ENCODE data around the gene SLC44A3. TPM values are rescaled to one million over a fixed set of nuclear protein-coding genes. Genes with fewer than 3 reads are reported as not detected.

The SLC44A3 gene
- total and polyA plus RNA-seq, 12 donors: 4.2 to 26.2 (median 9.5) TPM

GRCh38 chr1:94790246-94790645 lies 29.9 kb upstream of the SLC44A3 start:
- H3K36me3 ChIP-seq (replicated peaks in 1 of 2): no peaks in the 10 kb centered on the region
- H3K27ac ChIP-seq: no peak overlapping the region
- 86 to 89% (median 88%) methylated on average over 2 of the region's 2 CpGs for WGBS, 4 donors
- H3K4me3 ChIP-seq: no peak overlapping the region
- no peak for TF ChIP-seq POLR2A (IDR thresholded peaks at IDR 0.05)
- TF ChIP-seq CTCF (IDR thresholded peaks at IDR 0.05): no peak
- H3K4me1 ChIP-seq (replicated peaks in 1 of 2): peaks cover 7 to 25% of the 10 kb centered on the region in 2 donors
- no peaks in the 10 kb centered on the region for H3K9me3 ChIP-seq (replicated peaks in 1 of 3)
- intact Hi-C loops (cut with DNase I): no loop called here
- no peak for DNase-seq
- H3K27me3 ChIP-seq: no peaks in the 10 kb centered on the region

- Histone ChIP-seq H3K36me3 (replicated peaks in 1 of 2) (no peaks in the 10 kb centered on the region), H3K4me1 (replicated peaks in 1 of 2) (peaks cover 7 to 24% of the 10 kb centered on the region in 2 donors), H3K9me3 (replicated peaks in 1 of 3) (no peaks in the 10 kb centered on the region), H3K27me3 (no peaks in the 10 kb centered on the region), H3K27ac (no peak overlapping the region), H3K4me3 (no peak overlapping the region)
- TF ChIP-seq CTCF (IDR thresholded peaks at IDR 0.05) (no peak), POLR2A (IDR thresholded peaks at IDR 0.05) (no peak)
- intact Hi-C loops (cut with DNase I): no loop called here
- DNase-seq: no peak
- 86 to 94% (median 90%) methylated on average over 1 of the region's 1 CpG for WGBS, 4 donors
These were observed 29.5 kb upstream of the SLC44A3 start for GRCh38 chr1:94790670-94791069.

- Histone ChIP-seq H3K27me3 (no peaks in the 10 kb centered on the region), H3K4me3 (peak overlapping the region in 1 of 4 donors; percentile 34), H3K4me1 (replicated peaks in 1 of 2) (peaks cover 8 to 33% of the 10 kb centered on the region in 2 donors), H3K36me3 (replicated peaks in 1 of 2) (no peaks in the 10 kb centered on the region), H3K9me3 (replicated peaks in 1 of 3) (no peaks in the 10 kb centered on the region), H3K27ac (peak overlapping the region; percentile 60 to 85 (median 73))
- peak in 4 of 7 donors; percentile 40 to 68 (median 40) for DNase-seq
- peak; percentile 25 to 59 (median 46) for TF ChIP-seq CTCF (IDR thresholded peaks at IDR 0.05)
- TF ChIP-seq POLR2A (IDR thresholded peaks at IDR 0.05): no peak
- intact Hi-C loops (cut with DNase I): no loop called here
- WGBS, 4 donors: 5 to 7% (median 7%) methylated on average over 5 of the region's 5 CpGs
These were observed 27.5 kb upstream of the SLC44A3 start for GRCh38 chr1:94792473-94793295.

- intact Hi-C loops (cut with DNase I): no loop called here
- no peaks in the 10 kb centered on the region for H3K27me3 ChIP-seq
- TF ChIP-seq CTCF (IDR thresholded peaks at IDR 0.05) (no peak), POLR2A (IDR thresholded peaks at IDR 0.05) (no peak)
- H3K4me3 ChIP-seq: peak overlapping the region in 1 of 4 donors; percentile 34
- WGBS, 4 donors: 11 to 34% (median 27%) methylated on average over 5 of the region's 5 CpGs
- DNase-seq: peak in 2 of 7 donors; percentile 26 to 43
- H3K9me3 ChIP-seq (replicated peaks in 1 of 3): no peaks in the 10 kb centered on the region
- no peaks in the 10 kb centered on the region for H3K36me3 ChIP-seq (replicated peaks in 1 of 2)
- H3K27ac ChIP-seq: peak overlapping the region; percentile 60 to 85 (median 73)
- peaks cover 14 to 38% of the 10 kb centered on the region in 2 donors for H3K4me1 ChIP-seq (replicated peaks in 1 of 2)
These were observed 26.9 kb upstream of the SLC44A3 start for GRCh38 chr1:94793296-94793656.

Data from adrenal gland (tissue), 12 donors.